ENCODE results near the gene EPOP. TPM values are rescaled to one million over a fixed set of nuclear protein-coding genes. Genes with fewer than 3 reads are reported as not detected.

Gene EPOP
- total and polyA plus RNA-seq, 2 donors (not counting 1 experiment from before 2014, with no cell fraction given), result 0.14 to 0.33 TPM

GRCh38 chr17:38717139-38717745, 42.5 kb upstream of the EPOP start:
- Histone ChIP-seq H2AFZ (ENCODE audit: low read length) (no peak overlapping the region), H3K4me3 (replicated peaks in 1 of 4; ENCODE audit: control extremely low read depth in 1 of 4, insufficient read depth in 1 of 4, low read depth in 3 of 4, low read length in 4 of 4) (no peak overlapping the region), H4K20me1 (ENCODE audit: control insufficient read depth, extremely low read depth, insufficient read depth, low read length) (no peaks in the 10 kb centered on the region), H3K79me2 (ENCODE audit: control insufficient read depth, insufficient read depth, low read length) (no peaks in the 10 kb centered on the region), H3K9me3 (ENCODE audit: control insufficient read depth, insufficient read depth, low read depth, low read length) (no peaks in the 10 kb centered on the region), H3K36me3 (ENCODE audit: control insufficient read depth, insufficient read depth, low read length) (peaks cover 17% of the 10 kb centered on the region), H3K9ac (ENCODE audit: insufficient read depth, low read length) (no peak overlapping the region), H3K4me1 (ENCODE audit: control insufficient read depth, extremely low read depth, insufficient read depth, low read length) (no peaks in the 10 kb centered on the region), H3K27me3 (ENCODE audit: control insufficient read depth, insufficient read depth, low read length) (no peaks in the 10 kb centered on the region), H3K4me2 (ENCODE audit: extremely low read depth, insufficient read depth, low read length) (no peak overlapping the region), H3K27ac (ENCODE audit: insufficient read depth, low read length) (no peak overlapping the region)
- no peak for DNase-seq (ENCODE audit: low read depth in 2 of 2)
- TF ChIP-seq CTCF (conservative IDR thresholded peaks at IDR 0.05 in 1 of 2, IDR thresholded peaks at IDR 0.05 in 1 of 2; ENCODE audit: low read depth in 1 of 2, low read length in 2 of 2) (no peak), EZH2 (IDR thresholded peaks at IDR 0.05; ENCODE audit: low read length, missing control alignments) (no peak)

GRCh38 chr17:38716368-38717005, 41.7 kb upstream of the EPOP start:
- Histone ChIP-seq H3K9me3 (ENCODE audit: control insufficient read depth, insufficient read depth, low read depth, low read length) (no peaks in the 10 kb centered on the region), H3K4me1 (ENCODE audit: control insufficient read depth, extremely low read depth, insufficient read depth, low read length) (no peaks in the 10 kb centered on the region), H3K9ac (ENCODE audit: insufficient read depth, low read length) (no peak overlapping the region), H2AFZ (ENCODE audit: low read length) (no peak overlapping the region), H3K79me2 (ENCODE audit: control insufficient read depth, insufficient read depth, low read length) (no peaks in the 10 kb centered on the region), H3K36me3 (ENCODE audit: control insufficient read depth, insufficient read depth, low read length) (peaks cover 17% of the 10 kb centered on the region), H4K20me1 (ENCODE audit: control insufficient read depth, extremely low read depth, insufficient read depth, low read length) (no peaks in the 10 kb centered on the region), H3K4me3 (replicated peaks in 1 of 4; ENCODE audit: control extremely low read depth in 1 of 4, insufficient read depth in 1 of 4, low read depth in 3 of 4, low read length in 4 of 4) (no peak overlapping the region), H3K4me2 (ENCODE audit: extremely low read depth, insufficient read depth, low read length) (no peak overlapping the region), H3K27me3 (ENCODE audit: control insufficient read depth, insufficient read depth, low read length) (no peaks in the 10 kb centered on the region), H3K27ac (ENCODE audit: insufficient read depth, low read length) (no peak overlapping the region)
- DNase-seq (ENCODE audit: low read depth in 2 of 2), result no peak
- TF ChIP-seq CTCF (conservative IDR thresholded peaks at IDR 0.05 in 1 of 2, IDR thresholded peaks at IDR 0.05 in 1 of 2; ENCODE audit: low read depth in 1 of 2, low read length in 2 of 2) (no peak), EZH2 (IDR thresholded peaks at IDR 0.05; ENCODE audit: low read length, missing control alignments) (no peak)

- Histone ChIP-seq H4K20me1 (ENCODE audit: control insufficient read depth, extremely low read depth, insufficient read depth, low read length) (no peaks in the 10 kb centered on the region), H3K9me3 (ENCODE audit: control insufficient read depth, insufficient read depth, low read depth, low read length) (no peaks in the 10 kb centered on the region), H3K27me3 (ENCODE audit: control insufficient read depth, insufficient read depth, low read length) (no peaks in the 10 kb centered on the region), H2AFZ (ENCODE audit: low read length) (no peak overlapping the region), H3K4me2 (ENCODE audit: extremely low read depth, insufficient read depth, low read length) (no peak overlapping the region), H3K4me1 (ENCODE audit: control insufficient read depth, extremely low read depth, insufficient read depth, low read length) (no peaks in the 10 kb centered on the region), H3K36me3 (ENCODE audit: control insufficient read depth, insufficient read depth, low read length) (peaks cover 10% of the 10 kb centered on the region), H3K27ac (ENCODE audit: insufficient read depth, low read length) (no peak overlapping the region), H3K4me3 (replicated peaks in 1 of 4; ENCODE audit: control extremely low read depth in 1 of 4, insufficient read depth in 1 of 4, low read depth in 3 of 4, low read length in 4 of 4) (no peak overlapping the region), H3K9ac (ENCODE audit: insufficient read depth, low read length) (no peak overlapping the region), H3K79me2 (ENCODE audit: control insufficient read depth, insufficient read depth, low read length) (no peaks in the 10 kb centered on the region)
- no peak for DNase-seq (ENCODE audit: low read depth in 2 of 2)
- TF ChIP-seq EZH2 (IDR thresholded peaks at IDR 0.05; ENCODE audit: low read length, missing control alignments) (no peak), CTCF (conservative IDR thresholded peaks at IDR 0.05 in 1 of 2, IDR thresholded peaks at IDR 0.05 in 1 of 2; ENCODE audit: low read depth in 1 of 2, low read length in 2 of 2) (no peak)
Observed at GRCh38 chr17:38715216-38715943, 40.6 kb upstream of the EPOP start.

Measured in fibroblast of lung (primary cell).